ENCODE results near the gene WDFY1.
"Not testable (repeated sequence)": the region's sequence is repeated elsewhere in the genome, so short reads cannot be mapped to it uniquely, and the experiment has no call there.

Gene WDFY1

DNA sequence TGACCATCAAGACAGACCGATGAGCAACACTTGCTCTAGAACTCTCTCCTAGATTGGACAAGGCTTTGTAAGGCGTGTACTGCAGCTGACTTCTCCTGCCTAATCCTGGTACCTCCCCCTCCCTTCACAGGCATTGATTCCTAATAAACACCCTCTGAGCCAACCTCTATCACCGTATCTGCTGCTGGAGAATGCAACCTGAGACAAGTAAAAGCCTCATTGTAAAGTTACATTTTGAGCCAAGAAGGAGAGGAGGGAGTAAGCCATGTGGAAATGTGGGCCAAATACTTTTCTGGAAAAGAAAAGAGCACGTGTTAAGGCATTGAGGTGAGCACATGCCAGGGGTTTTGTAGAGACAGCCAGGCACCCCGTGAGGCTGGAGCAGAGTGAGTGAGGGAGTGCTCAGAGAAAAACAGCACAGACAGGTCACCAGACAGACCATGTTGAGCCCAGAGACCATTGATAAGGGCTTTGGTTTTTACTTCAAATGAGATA lies 2.6 kb upstream of the WDFY1 start:
- DNase-seq (ENCODE audit: low spot score) = no peak
- TF ChIP-seq, protein P1, sequence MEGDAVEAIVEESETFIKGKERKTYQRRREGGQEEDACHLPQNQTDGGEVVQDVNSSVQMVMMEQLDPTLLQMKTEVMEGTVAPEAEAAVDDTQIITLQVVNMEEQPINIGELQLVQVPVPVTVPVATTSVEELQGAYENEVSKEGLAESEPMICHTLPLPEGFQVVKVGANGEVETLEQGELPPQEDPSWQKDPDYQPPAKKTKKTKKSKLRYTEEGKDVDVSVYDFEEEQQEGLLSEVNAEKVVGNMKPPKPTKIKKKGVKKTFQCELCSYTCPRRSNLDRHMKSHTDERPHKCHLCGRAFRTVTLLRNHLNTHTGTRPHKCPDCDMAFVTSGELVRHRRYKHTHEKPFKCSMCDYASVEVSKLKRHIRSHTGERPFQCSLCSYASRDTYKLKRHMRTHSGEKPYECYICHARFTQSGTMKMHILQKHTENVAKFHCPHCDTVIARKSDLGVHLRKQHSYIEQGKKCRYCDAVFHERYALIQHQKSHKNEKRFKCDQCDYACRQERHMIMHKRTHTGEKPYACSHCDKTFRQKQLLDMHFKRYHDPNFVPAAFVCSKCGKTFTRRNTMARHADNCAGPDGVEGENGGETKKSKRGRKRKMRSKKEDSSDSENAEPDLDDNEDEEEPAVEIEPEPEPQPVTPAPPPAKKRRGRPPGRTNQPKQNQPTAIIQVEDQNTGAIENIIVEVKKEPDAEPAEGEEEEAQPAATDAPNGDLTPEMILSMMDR (IDR thresholded peaks at IDR 0.05; ENCODE audit: extremely low read depth, missing control alignments) = no peak

DNA sequence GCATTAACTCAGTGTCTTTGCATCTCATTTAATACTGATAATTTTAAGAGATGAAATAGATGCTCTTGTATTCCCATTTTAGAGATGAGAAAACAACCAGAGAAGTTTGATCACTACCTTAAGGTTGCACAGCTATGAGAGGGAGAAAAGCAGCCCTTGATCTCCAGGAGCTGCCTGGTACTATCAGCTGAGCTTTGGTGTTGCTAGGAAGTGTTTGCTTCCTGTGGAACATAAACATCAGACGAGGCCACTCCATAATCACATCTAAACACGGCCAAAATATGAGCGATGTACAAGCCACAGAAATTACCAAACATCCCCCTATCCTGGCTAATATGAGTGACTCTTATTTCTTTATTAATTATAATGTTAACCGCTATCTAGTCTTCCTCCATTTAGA lies 620 bp upstream of the WDFY1 start:
- TF ChIP-seq, protein P1 (IDR thresholded peaks at IDR 0.05; ENCODE audit: extremely low read depth, missing control alignments) = no peak

DNA sequence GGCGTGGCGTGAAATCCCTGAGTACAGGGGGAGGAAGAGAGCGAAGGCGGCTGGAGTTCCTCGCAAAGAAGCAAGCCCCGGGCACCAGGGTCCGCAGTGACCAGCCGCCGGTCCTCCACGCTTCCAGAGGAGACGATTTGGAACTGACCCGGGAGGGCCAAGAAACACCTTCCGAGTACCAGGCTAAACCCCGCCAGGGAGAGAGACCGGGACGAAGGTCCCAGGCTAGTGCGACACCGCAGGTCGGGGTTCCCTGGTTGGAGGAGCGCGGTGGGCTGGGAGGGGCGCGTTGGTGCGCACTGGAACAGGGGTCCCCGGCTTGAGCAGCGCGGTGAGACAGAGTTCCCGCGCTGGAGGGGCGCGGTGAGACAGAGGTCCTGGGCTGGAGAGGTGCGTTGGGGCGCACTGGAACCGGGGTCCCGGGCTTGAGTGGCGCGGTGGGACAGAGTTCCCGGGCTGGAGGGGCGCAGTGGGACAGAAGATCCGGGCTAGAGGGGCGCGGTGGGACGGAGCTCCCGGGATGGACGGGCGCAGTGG lies 901 bp downstream of the WDFY1 start:
- DNase-seq (ENCODE audit: low spot score) = peak; percentile 41
- TF ChIP-seq, protein P1 (IDR thresholded peaks at IDR 0.05; ENCODE audit: extremely low read depth, missing control alignments) = no peak

More for the DNA sequence above, 620 bp upstream of the WDFY1 start:
- no peak for DNase-seq (ENCODE audit: low spot score)

- TF ChIP-seq, protein P1 (IDR thresholded peaks at IDR 0.05; ENCODE audit: extremely low read depth, missing control alignments) = no peak
- DNase-seq (ENCODE audit: low spot score) = no peak
These were observed 1.6 kb downstream of the WDFY1 start for GRCh38 chr2:223943561-223944008.

DNA sequence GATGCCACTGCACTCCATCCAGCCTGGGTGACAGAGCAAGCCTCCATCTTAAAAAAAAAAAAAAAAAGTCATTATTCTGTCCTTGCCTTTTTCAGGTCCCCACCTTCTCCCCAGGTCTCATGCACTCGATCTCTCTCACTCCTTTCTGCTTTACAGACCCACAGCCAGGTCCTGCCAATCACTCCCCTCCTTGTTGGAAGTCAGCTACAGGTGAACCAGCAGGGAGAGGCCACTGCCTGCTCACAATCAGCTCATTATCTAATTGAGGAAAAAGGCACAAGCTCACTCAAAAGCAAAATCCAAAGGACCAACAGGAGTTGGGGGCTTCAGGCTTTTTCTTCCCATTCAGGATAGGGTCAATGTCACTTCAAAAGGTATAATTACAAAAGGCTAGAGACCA lies 2.0 kb downstream of the WDFY1 start:
- TF ChIP-seq, protein P1 (IDR thresholded peaks at IDR 0.05; ENCODE audit: extremely low read depth, missing control alignments) = no peak
- DNase-seq (ENCODE audit: low spot score) = no peak

- DNase-seq (ENCODE audit: low spot score) = peak; percentile 61
- TF ChIP-seq, protein P1 (IDR thresholded peaks at IDR 0.05; ENCODE audit: extremely low read depth, missing control alignments) = no peak
These were observed 3.4 kb downstream of the WDFY1 start for GRCh38 chr2:223941579-223942277.

DNA sequence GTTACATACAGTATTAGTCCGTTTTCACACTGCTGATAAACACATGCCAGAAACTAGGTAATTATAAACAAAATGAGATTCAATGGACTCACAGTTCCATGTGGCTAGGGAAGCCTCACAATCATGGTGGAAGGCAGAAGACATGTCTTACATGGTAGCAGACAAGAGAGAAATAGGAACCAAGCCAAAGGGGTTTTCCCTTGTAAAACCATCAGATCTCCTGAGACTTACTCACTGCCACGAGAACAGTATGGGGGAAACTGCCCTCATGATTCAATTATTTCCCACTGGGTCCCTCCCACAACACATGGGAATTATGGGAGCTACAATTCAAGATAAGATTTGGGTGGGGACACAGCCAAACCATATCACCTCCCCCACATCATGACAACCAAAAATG lies 5.7 kb downstream of the WDFY1 start:
- not testable (repeated sequence) for DNase-seq (ENCODE audit: low spot score)

GRCh38 chr2:223937535-223937934 lies 7.6 kb downstream of the WDFY1 start:
- TF ChIP-seq, protein P1 (IDR thresholded peaks at IDR 0.05; ENCODE audit: extremely low read depth, missing control alignments) = no peak
- DNase-seq (ENCODE audit: low spot score) = no peak

All from GM20000 (cell line).